K562 (cell line): ENCODE data around the gene ARHGAP22. TPM values are rescaled to one million over a fixed set of nuclear protein-coding genes. Genes with fewer than 3 reads are reported as not detected.

ENCODE experiments used
- ATAC-seq: fragments of 200-7000 bp; cut with Tn5 transposase; 3 replicates; pipeline ENCODE4 v1.9.1; 2020; ENCODE audit warnings: moderate library complexity
- BruUV-seq: library from RNA; stranded (reverse); fragments of 400-500 nt; replicated peaks from 2 replicates; lab custom pipeline; 2021; lab: Mats Ljungman, UMichigan
- CTCF ChIA-PET: fragments of 300-600 bp; formaldehyde crosslinking; extraction: SDS; loops from one replicate; lab custom pipeline; 2021; ENCODE audit warnings: low intra/inter-chr PET ratio; lab: Yijun Ruan, JAX
- POLR2A ChIA-PET: fragments of 300-600, 350-650 bp; sonication (Branson Sonifier 250); formaldehyde crosslinking; extraction: SDS; loops from one replicate; lab custom pipeline; 2021; ENCODE audit warnings: antibody characterized with exemption, inconsistent platforms; lab: Yijun Ruan, JAX
- DNase-seq, 4 experiments: peaks; one replicate each; pipeline versions ENCODE4 v3.0.0 to v3.0.0-alpha.2; 2011 to 2018; ENCODE audit warnings: low spot score in 3 of 4, mixed read lengths in 3 of 4; ENCODE audit errors: extremely low read depth in 1 of 4
- FAIRE-seq: peaks from 2 replicates; lab custom pipeline; 2011; peaks lifted over from hg19 to GRCh38; lab: Jason Lieb, UNC
- H2AFZ ChIP-seq: 2 replicates; pipeline ENCODE4 v1.6.0; 2011; ENCODE audit warnings: low read depth, low read length, control low read depth, inconsistent platforms
- H3K27ac ChIP-seq: fragments of 200-600 bp; 3 replicates; pipeline ENCODE4 v1.8.0; 2011; ENCODE audit warnings: low read depth, mild to moderate bottlenecking, control low read depth, inconsistent platforms, low read length, moderate library complexity, mixed read lengths; ENCODE audit errors: extremely low read depth
- H3K27me3 ChIP-seq, 2 experiments: fragments of 300-600 bp in 1 of 2; 2 replicates in 1 of 2; 3 replicates in 1 of 2; pipeline versions ENCODE4 v1.6.0 to v1.8.0; 2011; ENCODE audit warnings: inconsistent platforms in 2 of 2, low read length in 2 of 2, mild to moderate bottlenecking in 1 of 2, mixed read lengths in 1 of 2, moderate library complexity in 1 of 2; ENCODE audit not compliant: control insufficient read depth in 2 of 2, insufficient read depth in 2 of 2
- H3K36me3 ChIP-seq: fragments of 300-600 bp; 3 replicates; pipeline ENCODE4 v1.8.0; 2011; ENCODE audit warnings: mild to moderate bottlenecking, low read length, inconsistent platforms; ENCODE audit not compliant: control insufficient read depth, insufficient read depth
- H3K4me1 ChIP-seq, 2 experiments: fragments of 200-600 bp in 1 of 2; replicated peaks in 1 of 2; 2 replicates in 1 of 2; 3 replicates in 1 of 2; pipeline versions ENCODE4 v1.5.1 to v1.8.0; 2011; ENCODE audit warnings: inconsistent platforms in 2 of 2, low read length in 2 of 2, mild to moderate bottlenecking in 1 of 2, mixed read lengths in 1 of 2, moderate library complexity in 1 of 2; ENCODE audit not compliant: control insufficient read depth in 2 of 2, insufficient read depth in 2 of 2
- H3K4me2 ChIP-seq: 2 replicates; pipeline ENCODE4 v1.6.1; 2011; ENCODE audit warnings: low read length, control low read depth, inconsistent platforms, mixed read lengths; ENCODE audit not compliant: insufficient read depth
- H3K4me3 ChIP-seq: fragments of 200-600 bp; sonication (generic), shearing (Covaris generic); 2 replicates; pipeline ENCODE4 v1.5.1; 2016; ENCODE audit warnings: control low read depth, inconsistent platforms
- H3K79me2 ChIP-seq: fragments of 200-600 bp; 3 replicates; pipeline ENCODE4 v1.8.0; 2011; ENCODE audit warnings: low read length, inconsistent platforms; ENCODE audit not compliant: control insufficient read depth, insufficient read depth
- H3K9ac ChIP-seq, 2 experiments: 2 replicates each; pipeline versions ENCODE4 v1.6.0 to v1.6.1; 2011; ENCODE audit warnings: low read depth in 2 of 2, low read length in 2 of 2, control low read depth in 1 of 2, inconsistent platforms in 1 of 2, mild to moderate bottlenecking in 1 of 2, mixed read lengths in 1 of 2; ENCODE audit not compliant: insufficient read depth in 1 of 2
- H3K9me1 ChIP-seq: one replicate; pipeline ENCODE4 v1.6.0; 2011; ENCODE audit warnings: inconsistent platforms, mild to moderate bottlenecking, low read length, moderate library complexity; ENCODE audit not compliant: control insufficient read depth, insufficient read depth
- H3K9me3 ChIP-seq: replicated peaks from 2 replicates; pipeline ENCODE4 v1.5.1; 2011; ENCODE audit warnings: low read depth, low read length, inconsistent platforms; ENCODE audit not compliant: control insufficient read depth, insufficient read depth
- H4K20me1 ChIP-seq: replicated peaks from 2 replicates; pipeline ENCODE4 v1.6.1; 2011; ENCODE audit warnings: low read length, inconsistent platforms, mixed read lengths; ENCODE audit not compliant: control insufficient read depth, insufficient read depth
- BHLHE40 ChIP-seq: IDR thresholded peaks from 2 replicates; pipeline ENCODE4 v1.6.1; 2011; ENCODE audit warnings: low read length, improper control_type of control experiment
- BRF2 ChIP-seq: IDR thresholded peaks from 3 replicates; pipeline ENCODE4 v1.6.1; 2011; ENCODE audit warnings: borderline replicate concordance, mild to moderate bottlenecking; ENCODE audit not compliant: insufficient read length, insufficient read depth
- CTCF ChIP-seq, 3 experiments: IDR thresholded peaks in 2 of 3; conservative IDR thresholded peaks in 1 of 3; 2 replicates each; pipeline ENCODE4 v1.5.1; 2011 to 2012; ENCODE audit warnings: low read length in 3 of 3, mild to moderate bottlenecking in 3 of 3, control low read depth in 2 of 3, improper control_type of control experiment in 1 of 3, inconsistent platforms in 1 of 3, low read depth in 1 of 3, mixed read lengths in 1 of 3, moderate library complexity in 1 of 3; ENCODE audit not compliant: insufficient read depth in 2 of 3
- HDGF ChIP-seq: fragments of 450-650 bp; IDR thresholded peaks from 2 replicates; pipeline ENCODE4 v1.6.1; 2016
- RBM25 ChIP-seq: fragments of 200-400 bp; formaldehyde crosslinking; IDR thresholded peaks from 2 replicates; pipeline ENCODE4 v1.6.1; 2018; ENCODE audit warnings: low read length, low read depth, moderate library complexity; ENCODE audit not compliant: severe bottlenecking
- ZNF324 ChIP-seq: fragments of 250-450 bp; sonication (Bioruptor Pico); IDR thresholded peaks from 2 replicates; pipeline ENCODE4 v1.4.0; 2020; ENCODE audit warnings: mild to moderate bottlenecking
- WGBS: fragments of 100-300 bp; shearing (Covaris generic); methylation state at CpG from one replicate; pipeline ENCODE4 v1.1.6; 2016; ENCODE audit warnings: low coverage, mixed read lengths; ENCODE audit not compliant: insufficient coverage; ENCODE audit errors: missing lambda C conversion rate; 5-methylcytosine and 5-hydroxymethylcytosine counted together
- in situ Hi-C: fragments of 300-500 bp; cut with MboI; formaldehyde crosslinking; loops from 4 replicates; pipeline ENCODE4 v1.15.0; 2018; ENCODE audit warnings: inconsistent platforms, mixed read lengths
- intact Hi-C: fragments of 100-400 bp; cut with micrococcal nuclease; formaldehyde crosslinking; loops from 2 replicates; pipeline ENCODE4 v1.14.2; 2022
- polyA plus RNA-seq, 8 experiments: library from polyadenylated mRNA; depleted of rRNA in 4 of 8; stranded (reverse) in 5 of 8; unstranded in 3 of 8; fragments of >200 nt; fragmentation: Nextera tagmentation in 2 of 8; fragmentation: Illumina TruSeq in 1 of 8; extraction: Ambion mirVana in 2 of 8; extraction: Trizol in 1 of 8; gene quantifications; 2 replicates each; pipeline versions ENCODE4 v1.2.1 to v1.2.3, GENCODE V29; 2011 to 2014; ENCODE audit warnings: inconsistent platforms in 1 of 8, missing spikeins in 1 of 8
- total RNA-seq, 7 experiments: library from RNA; depleted of rRNA in 6 of 7; stranded (reverse); fragments of >200 nt in 6 of 7; fragmentation: Illumina TruSeq in 2 of 7; extraction: Trizol in 2 of 7; gene quantifications; 2 replicates each; pipeline versions ENCODE4 v1.2.1 to v1.2.3, GENCODE V29; 2011 to 2021; ENCODE audit warnings: low replicate concordance in 1 of 7

Gene ARHGAP22
- total and polyA plus RNA-seq, 9 of the 15 experiments (the other 6 are each of a cell fraction or from before 2014, with no cell fraction given) = 1.3 to 28.1 (median 12.7) TPM

- peak; percentile 32 to 45 (median 39); a peak in 4 of 6 replicates for TF ChIP-seq CTCF (IDR thresholded peaks at IDR 0.05 in 2 of 3, conservative IDR thresholded peaks at IDR 0.05 in 1 of 3; ENCODE audit: insufficient read depth in 2 of 3, low read depth in 1 of 3, low read length in 3 of 3)
- TF ChIP-seq BRF2 = no peak
- TF ChIP-seq ZNF324 = no peak
- no peak for TF ChIP-seq HDGF
These were observed 69.3 kb downstream of the ARHGAP22 start (continued) for GRCh38 chr10:48535416-48536155.

- no peak overlapping the region for H3K4me2 ChIP-seq
- H3K79me2 ChIP-seq = no peaks in the 10 kb centered on the region
- intact Hi-C loops (no loop called here), in situ Hi-C loops (no loop called here)
- peaks cover 0 to 4% of the 10 kb centered on the region in 2 experiments; a peak in 2 of 5 replicates for H3K4me1 ChIP-seq
- ChIA-PET POLR2A (interaction anchor here (1.0 to 1.6 kb wide), 3 partner anchors 15 to 19 kb away, joined by 3 to 6 read pairs (median 3); no protein-coding TSS in a partner anchor), CTCF (no interaction called here)
- H3K36me3 ChIP-seq = no peaks in the 10 kb centered on the region
- H3K9me3 ChIP-seq = no peaks in the 10 kb centered on the region
- no peaks in the 10 kb centered on the region for H4K20me1 ChIP-seq
- DNase-seq (no peak), ATAC-seq (no peak), FAIRE-seq (no peak)
- WGBS = 26% methylated on average over 8 of the region's 8 CpGs
- H3K4me3 ChIP-seq = no peak overlapping the region
- peak overlapping the region in 1 of 2 experiments; percentile 63; a peak in 1 of 4 replicates for H3K9ac ChIP-seq
- no peaks in the 10 kb centered on the region for H3K9me1 ChIP-seq
- H3K27me3 ChIP-seq = peaks cover 5 to 14% of the 10 kb centered on the region in 2 experiments; a peak in 3 of 5 replicates
- TF ChIP-seq BHLHE40 (no peak), RBM25 (peak; percentile 36)
- no TSS peak for BruUV-seq
- H3K27ac ChIP-seq = no peak overlapping the region
- H2AFZ ChIP-seq = no peak overlapping the region
These were observed 70.7 kb downstream of the ARHGAP22 start for GRCh38 chr10:48533951-48534720.
